ENCODE results near the gene RYK.
"Not testable (repeated sequence)": the region's sequence is repeated elsewhere in the genome, so short reads cannot be mapped to it uniquely, and the experiment has no call there.

The RYK gene

DNA sequence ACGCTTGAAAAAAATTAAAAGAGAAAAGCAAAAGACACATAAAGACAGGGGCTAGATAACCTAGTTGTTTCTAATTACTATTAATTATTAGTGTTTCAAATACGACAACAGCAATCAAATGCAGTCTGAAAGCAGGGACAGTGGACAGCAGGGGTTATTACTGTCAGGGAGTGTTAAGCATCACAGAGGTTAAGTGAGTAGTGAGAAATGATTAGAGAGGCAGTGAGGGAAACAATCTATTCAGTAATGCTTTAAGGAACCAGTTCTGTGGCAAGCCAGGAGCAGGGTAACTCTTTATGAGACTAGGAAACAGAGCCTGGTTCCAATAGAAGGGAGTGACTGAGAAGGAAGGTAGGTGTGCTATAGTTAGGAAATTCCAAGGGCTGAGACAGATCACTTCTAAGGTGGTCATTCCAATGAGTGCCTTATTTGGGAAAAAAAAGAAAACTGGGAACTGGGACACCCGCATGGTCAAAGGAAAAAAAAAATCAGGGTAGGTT is 15.0 kb downstream of the RYK start:
- peak; percentile 16 for DNase-seq (ENCODE audit: low read depth)
- TF ChIP-seq, protein P1, sequence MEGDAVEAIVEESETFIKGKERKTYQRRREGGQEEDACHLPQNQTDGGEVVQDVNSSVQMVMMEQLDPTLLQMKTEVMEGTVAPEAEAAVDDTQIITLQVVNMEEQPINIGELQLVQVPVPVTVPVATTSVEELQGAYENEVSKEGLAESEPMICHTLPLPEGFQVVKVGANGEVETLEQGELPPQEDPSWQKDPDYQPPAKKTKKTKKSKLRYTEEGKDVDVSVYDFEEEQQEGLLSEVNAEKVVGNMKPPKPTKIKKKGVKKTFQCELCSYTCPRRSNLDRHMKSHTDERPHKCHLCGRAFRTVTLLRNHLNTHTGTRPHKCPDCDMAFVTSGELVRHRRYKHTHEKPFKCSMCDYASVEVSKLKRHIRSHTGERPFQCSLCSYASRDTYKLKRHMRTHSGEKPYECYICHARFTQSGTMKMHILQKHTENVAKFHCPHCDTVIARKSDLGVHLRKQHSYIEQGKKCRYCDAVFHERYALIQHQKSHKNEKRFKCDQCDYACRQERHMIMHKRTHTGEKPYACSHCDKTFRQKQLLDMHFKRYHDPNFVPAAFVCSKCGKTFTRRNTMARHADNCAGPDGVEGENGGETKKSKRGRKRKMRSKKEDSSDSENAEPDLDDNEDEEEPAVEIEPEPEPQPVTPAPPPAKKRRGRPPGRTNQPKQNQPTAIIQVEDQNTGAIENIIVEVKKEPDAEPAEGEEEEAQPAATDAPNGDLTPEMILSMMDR (IDR thresholded peaks at IDR 0.05; ENCODE audit: insufficient read depth, low read depth, low read length, missing control alignments): no peak
- no peak overlapping the region for H3K4me3 ChIP-seq (ENCODE audit: low read length)

DNA sequence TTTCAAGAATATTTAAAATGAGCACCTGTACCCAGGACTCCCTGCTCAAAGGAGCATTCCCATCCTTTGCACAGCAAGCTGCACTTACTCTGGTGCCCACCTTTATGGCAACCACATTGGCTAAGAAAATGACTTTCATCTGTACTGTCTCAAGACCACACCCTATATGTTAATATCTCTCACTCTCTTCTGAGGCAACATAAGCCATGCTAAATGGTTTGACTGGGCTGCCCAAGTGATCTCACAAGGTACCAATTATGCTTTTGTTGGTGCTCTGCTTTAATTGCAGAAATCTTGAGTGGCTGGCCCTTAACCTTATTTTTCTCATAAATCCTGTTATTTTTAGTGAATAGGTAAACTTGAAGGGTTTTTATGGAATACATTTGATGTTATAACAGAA is 17.7 kb downstream of the RYK start:
- TF ChIP-seq, protein P1 (IDR thresholded peaks at IDR 0.05; ENCODE audit: insufficient read depth, low read depth, low read length, missing control alignments): no peak
- H3K4me3 ChIP-seq (ENCODE audit: low read length): no peak overlapping the region
- DNase-seq (ENCODE audit: low read depth): no peak

DNA sequence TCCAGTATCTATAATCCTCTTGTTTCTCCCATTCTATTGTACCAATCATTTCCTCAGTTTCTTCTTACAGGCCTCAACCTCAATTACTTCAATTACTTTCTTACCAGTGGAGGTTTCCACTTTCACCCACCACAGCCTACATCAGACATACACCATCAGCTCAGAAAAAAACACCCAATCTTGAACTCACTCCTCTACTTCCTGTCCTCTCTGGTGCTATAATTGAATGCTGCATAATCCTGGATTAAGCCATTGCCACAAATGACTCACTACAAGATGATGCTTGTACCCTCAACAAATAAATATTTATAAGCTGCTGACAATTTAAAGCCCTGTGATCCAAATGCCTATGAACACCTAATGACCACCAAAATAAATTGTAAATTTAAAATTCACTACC is 18.5 kb downstream of the RYK start:
- TF ChIP-seq, protein P1 (IDR thresholded peaks at IDR 0.05; ENCODE audit: insufficient read depth, low read depth, low read length, missing control alignments): no peak
- H3K4me3 ChIP-seq (ENCODE audit: low read length): no peak overlapping the region
- DNase-seq (ENCODE audit: low read depth): peak; percentile 43

DNA sequence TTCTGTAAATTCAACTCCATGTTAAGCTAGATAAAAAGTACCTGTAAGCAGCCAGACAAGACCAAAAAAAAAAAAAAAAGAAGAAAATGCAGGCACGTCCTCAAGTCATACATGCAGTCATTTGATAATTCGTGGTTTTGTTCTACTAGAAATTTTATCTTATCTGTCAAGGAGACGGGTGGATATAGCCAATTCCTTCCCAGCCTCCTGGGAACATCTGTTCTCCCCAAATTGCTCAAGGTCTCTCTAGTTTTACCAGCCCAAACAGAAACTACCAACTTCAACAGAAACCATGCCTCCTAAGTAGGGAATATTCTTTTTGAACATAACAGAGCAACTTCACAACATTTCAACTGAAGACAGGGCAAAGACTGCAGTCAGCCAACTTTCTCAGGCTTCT is 19.5 kb downstream of the RYK start:
- no peak for DNase-seq (ENCODE audit: low read depth)
- TF ChIP-seq, protein P1 (IDR thresholded peaks at IDR 0.05; ENCODE audit: insufficient read depth, low read depth, low read length, missing control alignments): no peak
- H3K4me3 ChIP-seq (ENCODE audit: low read length): no peak overlapping the region

DNA sequence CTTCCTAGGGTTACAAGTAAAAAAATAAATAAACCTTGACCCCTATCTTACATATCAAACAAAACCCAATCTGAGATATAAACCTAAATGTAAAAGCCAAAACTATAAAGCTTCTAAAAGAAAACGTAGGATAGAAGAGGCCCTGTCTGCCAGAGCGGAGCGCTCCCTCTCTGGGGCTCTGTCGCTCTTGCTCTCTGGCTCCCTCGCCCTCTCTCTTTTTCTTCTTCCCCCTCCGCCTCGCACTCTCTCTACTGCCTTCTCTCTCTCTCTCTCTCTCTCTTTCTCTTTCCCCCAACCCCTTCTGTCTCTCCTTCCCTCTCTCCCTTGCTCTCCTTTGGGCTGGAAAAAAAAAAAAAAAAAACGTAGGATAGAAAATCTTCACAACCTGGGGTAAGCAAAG is 21.6 kb downstream of the RYK start:
- H3K4me3 ChIP-seq (ENCODE audit: low read length): no peak overlapping the region
- DNase-seq (ENCODE audit: low read depth): no peak
- TF ChIP-seq, protein P1 (IDR thresholded peaks at IDR 0.05; ENCODE audit: insufficient read depth, low read depth, low read length, missing control alignments): no peak

DNA sequence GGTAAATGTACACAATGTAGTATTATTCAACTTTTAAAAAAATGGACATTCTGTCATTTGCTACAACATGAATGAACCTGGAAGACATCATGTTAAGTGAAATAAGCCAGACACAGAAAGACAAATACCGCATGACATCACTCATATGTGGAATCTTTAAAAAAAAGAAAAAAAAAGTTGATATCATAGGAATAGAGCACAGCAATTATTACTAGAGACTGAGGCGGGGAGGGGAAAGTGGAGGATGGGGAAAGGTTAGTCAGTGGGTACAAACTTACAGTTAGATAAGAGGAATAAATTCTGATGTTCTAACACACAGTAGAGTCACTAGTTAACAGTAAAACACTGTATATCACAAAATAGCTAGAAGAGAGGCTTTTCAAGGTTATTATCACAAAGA is 22.2 kb downstream of the RYK start:
- TF ChIP-seq, protein P1 (IDR thresholded peaks at IDR 0.05; ENCODE audit: insufficient read depth, low read depth, low read length, missing control alignments): no peak
- H3K4me3 ChIP-seq (ENCODE audit: low read length): no peak overlapping the region
- no peak for DNase-seq (ENCODE audit: low read depth)

DNA sequence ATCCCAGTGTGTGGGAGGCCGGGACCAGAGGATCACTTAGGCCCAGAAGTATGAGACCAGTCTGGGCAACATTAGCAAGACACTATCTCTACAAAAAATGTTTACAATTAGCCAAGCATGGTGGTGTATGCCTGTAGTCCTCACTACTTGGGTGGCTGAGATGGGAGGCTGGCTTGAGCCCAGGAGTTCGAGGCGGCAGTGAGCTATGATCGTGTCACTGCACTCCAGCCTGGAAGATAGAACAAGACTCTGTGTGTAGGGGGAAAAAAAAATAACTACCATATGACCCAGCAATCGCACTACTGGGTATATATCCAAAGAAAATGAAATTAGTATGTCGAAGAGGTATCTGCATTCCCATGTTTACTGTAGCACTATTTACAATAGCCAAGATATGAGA is 22.6 kb downstream of the RYK start:
- TF ChIP-seq, protein P1 (IDR thresholded peaks at IDR 0.05; ENCODE audit: insufficient read depth, low read depth, low read length, missing control alignments): no peak
- no peak overlapping the region for H3K4me3 ChIP-seq (ENCODE audit: low read length)
- no peak for DNase-seq (ENCODE audit: low read depth)

DNA sequence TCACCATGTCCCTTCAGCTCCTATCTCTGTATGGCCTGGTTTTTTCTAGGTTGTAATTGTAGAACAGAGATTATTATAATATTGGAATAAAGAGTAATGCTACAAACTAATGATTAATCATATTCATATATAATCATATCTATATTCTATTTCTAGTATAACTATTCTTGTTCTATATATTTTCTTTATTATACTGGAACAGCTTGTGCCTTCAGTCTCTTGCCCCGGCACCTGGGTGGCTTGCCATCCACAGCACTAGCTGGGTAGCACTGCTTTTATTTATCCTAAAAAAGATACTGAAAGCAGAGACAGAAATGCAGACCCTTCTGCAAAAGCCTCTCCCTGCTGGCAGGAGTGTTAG is 25.9 kb downstream of the RYK start:
- not testable (repeated sequence) for H3K4me3 ChIP-seq (ENCODE audit: low read length); DNase-seq (ENCODE audit: low read depth)
